ENCODE data around the gene TNIP2.

DNA sequence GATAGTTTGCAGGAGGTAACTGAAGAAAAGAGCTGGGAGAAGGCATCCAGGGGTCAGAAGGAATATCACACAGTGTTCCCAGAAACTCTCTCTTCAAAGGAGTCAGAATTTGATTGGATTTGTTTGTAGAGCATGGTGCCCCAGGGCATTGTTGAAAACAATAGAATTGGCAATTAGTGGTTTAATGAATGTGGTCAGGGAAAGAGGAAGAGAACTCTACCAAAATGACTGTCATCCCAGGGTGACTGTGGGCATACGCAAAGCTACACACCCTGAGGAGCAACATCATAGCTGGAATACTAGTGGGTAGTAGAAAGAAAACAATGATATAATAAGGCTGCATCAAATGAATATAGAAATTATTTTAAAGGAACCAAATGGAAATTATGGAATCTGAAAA, 21.5 kb downstream of the TNIP2 start:
- no peak for TF ChIP-seq POLR2A (IDR thresholded peaks at IDR 0.05)
- TF ChIP-seq, protein P1, sequence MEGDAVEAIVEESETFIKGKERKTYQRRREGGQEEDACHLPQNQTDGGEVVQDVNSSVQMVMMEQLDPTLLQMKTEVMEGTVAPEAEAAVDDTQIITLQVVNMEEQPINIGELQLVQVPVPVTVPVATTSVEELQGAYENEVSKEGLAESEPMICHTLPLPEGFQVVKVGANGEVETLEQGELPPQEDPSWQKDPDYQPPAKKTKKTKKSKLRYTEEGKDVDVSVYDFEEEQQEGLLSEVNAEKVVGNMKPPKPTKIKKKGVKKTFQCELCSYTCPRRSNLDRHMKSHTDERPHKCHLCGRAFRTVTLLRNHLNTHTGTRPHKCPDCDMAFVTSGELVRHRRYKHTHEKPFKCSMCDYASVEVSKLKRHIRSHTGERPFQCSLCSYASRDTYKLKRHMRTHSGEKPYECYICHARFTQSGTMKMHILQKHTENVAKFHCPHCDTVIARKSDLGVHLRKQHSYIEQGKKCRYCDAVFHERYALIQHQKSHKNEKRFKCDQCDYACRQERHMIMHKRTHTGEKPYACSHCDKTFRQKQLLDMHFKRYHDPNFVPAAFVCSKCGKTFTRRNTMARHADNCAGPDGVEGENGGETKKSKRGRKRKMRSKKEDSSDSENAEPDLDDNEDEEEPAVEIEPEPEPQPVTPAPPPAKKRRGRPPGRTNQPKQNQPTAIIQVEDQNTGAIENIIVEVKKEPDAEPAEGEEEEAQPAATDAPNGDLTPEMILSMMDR (IDR thresholded peaks at IDR 0.05): no peak
